IMR-90 (cell line): Measurements from ENCODE around the gene HSD17B3. TPM values are rescaled to one million over a fixed set of nuclear protein-coding genes. Genes with fewer than 3 reads are reported as not detected.
A peak's percentile ranks its signal among the peaks of the same experiment; 100 is the strongest.

Experiments
- ATAC-seq: fragments of 200-7000 bp; cut with Tn5 transposase; 2 replicates; pipeline ENCODE4 v1.9.1; 2020; ENCODE audit warnings: low read depth, mild to moderate bottlenecking, moderate library complexity
- BruUV-seq: library from RNA; stranded (reverse); fragments of 400-500 nt; replicated peaks from 2 replicates; lab custom pipeline; 2021; lab: Mats Ljungman, UMichigan
- CTCF ChIA-PET: fragments of 300-600 bp; formaldehyde crosslinking; extraction: SDS; loops from one replicate; lab custom pipeline; 2021; ENCODE audit warnings: antibody characterized with exemption; lab: Yijun Ruan, JAX
- POLR2A ChIA-PET: fragments of 300-600 bp; sonication (Branson Sonifier 250); formaldehyde crosslinking; loops from one replicate; lab custom pipeline; 2022; ENCODE audit warnings: antibody characterized with exemption; ENCODE audit not compliant: unreplicated experiment; lab: Charles Lee
- DNase-seq: peaks from one replicate; pipeline ENCODE4 v3.0.0; 2013
- H2AFZ ChIP-seq: replicated peaks from 2 replicates; pipeline ENCODE3; 2013; ENCODE audit warnings: low read length, mild to moderate bottlenecking; ENCODE audit not compliant: poor library complexity
- H2AK5ac ChIP-seq: 2 replicates; pipeline ENCODE4 v1.6.1; 2013; ENCODE audit warnings: low read depth, low read length, inconsistent platforms
- H2AK9ac ChIP-seq: replicated peaks from 2 replicates; pipeline ENCODE3; 2013; ENCODE audit warnings: mild to moderate bottlenecking, low read depth, low read length, moderate library complexity; ENCODE audit not compliant: poor library complexity
- H2BK120ac ChIP-seq: 2 replicates; pipeline ENCODE4 v1.6.1; 2013; ENCODE audit warnings: low read depth, low read length, inconsistent platforms
- H2BK15ac ChIP-seq: 3 replicates; pipeline ENCODE4 v1.6.1; 2013; ENCODE audit warnings: low read depth, low read length, inconsistent platforms
- H2BK20ac ChIP-seq: 2 replicates; pipeline ENCODE4 v1.6.1; 2013; ENCODE audit warnings: low read depth, mild to moderate bottlenecking, inconsistent platforms, low read length, moderate library complexity
- H2BK5ac ChIP-seq: 2 replicates; pipeline ENCODE4 v1.6.1; 2013; ENCODE audit warnings: mild to moderate bottlenecking, low read depth, low read length, inconsistent platforms; ENCODE audit not compliant: poor library complexity, severe bottlenecking
- H3K14ac ChIP-seq: replicated peaks from 2 replicates; pipeline ENCODE4 v1.6.1; 2013; ENCODE audit warnings: low read depth, low read length, inconsistent platforms
- H3K18ac ChIP-seq: 2 replicates; pipeline ENCODE4 v1.6.1; 2013; ENCODE audit warnings: low read depth, low read length, control low read depth
- H3K23ac ChIP-seq: 2 replicates; pipeline ENCODE4 v1.6.1; 2013; ENCODE audit warnings: low read depth, low read length, inconsistent platforms
- H3K27ac ChIP-seq: 2 replicates; pipeline ENCODE4 v1.5.1; 2013; ENCODE audit warnings: mild to moderate bottlenecking, control low read depth, low read length; ENCODE audit not compliant: insufficient read depth
- H3K27me3 ChIP-seq: 2 replicates; pipeline ENCODE4 v1.6.1; 2013; ENCODE audit warnings: low read length; ENCODE audit not compliant: control insufficient read depth, insufficient read depth
- H3K36me3 ChIP-seq: 2 replicates; pipeline ENCODE4 v1.6.1; 2013; ENCODE audit warnings: low read length, mixed read lengths; ENCODE audit not compliant: control insufficient read depth, insufficient read depth
- H3K4ac ChIP-seq: 2 replicates; pipeline ENCODE4 v1.6.1; 2013; ENCODE audit warnings: low read depth, low read length, inconsistent platforms
- H3K4me1 ChIP-seq: 2 replicates; pipeline ENCODE4 v1.6.1; 2013; ENCODE audit warnings: low read length, mixed read lengths; ENCODE audit not compliant: control insufficient read depth, insufficient read depth
- H3K4me2 ChIP-seq: 2 replicates; pipeline ENCODE4 v1.6.1; 2013; ENCODE audit warnings: low read depth, mild to moderate bottlenecking, control low read depth, low read length, moderate library complexity
- H3K4me3 ChIP-seq: 2 replicates; pipeline ENCODE4 v1.5.1; 2013; ENCODE audit warnings: low read depth, mild to moderate bottlenecking, control low read depth, low read length, moderate library complexity; ENCODE audit not compliant: insufficient read depth
- H3K56ac ChIP-seq: 2 replicates; pipeline ENCODE4 v1.6.1; 2013; ENCODE audit warnings: low read length, inconsistent platforms; ENCODE audit not compliant: insufficient read depth; ENCODE audit errors: extremely low read depth
- H3K79me1 ChIP-seq, 2 experiments: 2 replicates each; pipeline ENCODE4 v1.6.1; 2013; ENCODE audit warnings: low read length in 2 of 2, inconsistent platforms in 1 of 2, low read depth in 1 of 2
- H3K9ac ChIP-seq: 2 replicates; pipeline ENCODE4 v1.6.1; 2013; ENCODE audit warnings: low read depth, low read length, control low read depth
- H3K9me1 ChIP-seq: 2 replicates; pipeline ENCODE4 v1.6.1; 2013; ENCODE audit warnings: low read length, inconsistent platforms; ENCODE audit not compliant: insufficient read depth
- H3K9me3 ChIP-seq: 2 replicates; pipeline ENCODE4 v1.6.1; 2013; ENCODE audit warnings: low read length; ENCODE audit not compliant: control insufficient read depth, insufficient read depth
- H4K20me1 ChIP-seq: 2 replicates; pipeline ENCODE4 v1.6.1; 2013; ENCODE audit warnings: low read length, inconsistent platforms; ENCODE audit not compliant: insufficient read depth
- H4K5ac ChIP-seq: 2 replicates; pipeline ENCODE4 v1.6.1; 2013; ENCODE audit warnings: mild to moderate bottlenecking, low read depth, low read length, control low read depth
- H4K8ac ChIP-seq, 2 experiments: 2 replicates each; pipeline ENCODE4 v1.6.1; 2013; ENCODE audit warnings: low read depth in 2 of 2, low read length in 2 of 2, control low read depth in 1 of 2, inconsistent platforms in 1 of 2
- H4K91ac ChIP-seq: 2 replicates; pipeline ENCODE4 v1.6.1; 2013; ENCODE audit warnings: low read depth, low read length, inconsistent platforms; ENCODE audit not compliant: insufficient read depth
- BHLHE40 ChIP-seq: fragments of 150-350 bp; IDR thresholded peaks from 2 replicates; pipeline ENCODE4 v1.6.1; 2016; ENCODE audit warnings: mild to moderate bottlenecking, low read depth, low read length
- CEBPB ChIP-seq: IDR thresholded peaks from 2 replicates; pipeline ENCODE4 v1.6.1; 2012; ENCODE audit warnings: low read depth, low read length, improper control_type of control experiment
- CHD1 ChIP-seq: IDR thresholded peaks from 2 replicates; pipeline ENCODE4 v1.6.1; 2012; ENCODE audit warnings: low read depth, low read length, improper control_type of control experiment
- CTCF ChIP-seq: conservative IDR thresholded peaks from 2 replicates; pipeline ENCODE4 v1.5.1; 2012; ENCODE audit warnings: mild to moderate bottlenecking, low read depth, low read length, improper control_type of control experiment
- ELK1 ChIP-seq: fragments of 150-350 bp; IDR thresholded peaks from 2 replicates; pipeline ENCODE4 v1.6.1; 2016; ENCODE audit warnings: low read depth, mild to moderate bottlenecking, low read length, moderate library complexity, borderline replicate concordance
- FOS ChIP-seq: fragments of 150-350 bp; IDR thresholded peaks from 2 replicates; pipeline ENCODE4 v1.6.1; 2016; ENCODE audit warnings: low read depth, low read length
- MAFK ChIP-seq: IDR thresholded peaks from 2 replicates; pipeline ENCODE4 v1.6.1; 2012; ENCODE audit warnings: low read depth, low read length, improper control_type of control experiment
- MAZ ChIP-seq: IDR thresholded peaks from 2 replicates; pipeline ENCODE4 v1.6.1; 2012; ENCODE audit warnings: low read depth, mild to moderate bottlenecking, low read length, improper control_type of control experiment, moderate library complexity, borderline replicate concordance
- MXI1 ChIP-seq: IDR thresholded peaks from 2 replicates; pipeline ENCODE4 v1.6.1; 2012; ENCODE audit warnings: low read depth, mild to moderate bottlenecking, low read length, moderate library complexity, borderline replicate concordance
- NFE2L2 ChIP-seq: fragments of 150-350 bp; IDR thresholded peaks from 2 replicates; pipeline ENCODE4 v1.6.1; 2016; ENCODE audit warnings: low read depth, mild to moderate bottlenecking, low read length
- POLR2A ChIP-seq: IDR thresholded peaks from 2 replicates; pipeline ENCODE4 v1.6.1; 2012; ENCODE audit warnings: mild to moderate bottlenecking, low read depth, low read length
- RAD21 ChIP-seq: IDR thresholded peaks from 2 replicates; pipeline ENCODE4 v1.6.1; 2012; ENCODE audit warnings: low read length, improper control_type of control experiment
- RCOR1 ChIP-seq: IDR thresholded peaks from 2 replicates; pipeline ENCODE4 v1.6.1; 2012; ENCODE audit warnings: mild to moderate bottlenecking, low read length, improper control_type of control experiment; ENCODE audit not compliant: insufficient replicate concordance
- RFX5 ChIP-seq: IDR thresholded peaks from 2 replicates; pipeline ENCODE4 v1.8.0; 2012; ENCODE audit warnings: low read depth, mild to moderate bottlenecking, low read length, moderate library complexity
- SMC3 ChIP-seq: fragments of 150-350 bp; IDR thresholded peaks from 2 replicates; pipeline ENCODE4 v1.6.1; 2016; ENCODE audit warnings: low read depth, mild to moderate bottlenecking, antibody characterized with exemption, low read length, moderate library complexity
- USF2 ChIP-seq: fragments of 150-350 bp; IDR thresholded peaks from 2 replicates; pipeline ENCODE4 v1.6.1; 2017; ENCODE audit warnings: mild to moderate bottlenecking, antibody characterized with exemption, low read length, low read depth
- WGBS, 2 experiments: methylation state at CpG; one replicate each; pipeline versions ENCODE4 v1.1.5 to v1.1.7; 2013; ENCODE audit warnings: missing lambda C conversion rate in 2 of 2; ENCODE audit not compliant: insufficient read length in 1 of 2; ENCODE audit errors: extremely low coverage in 2 of 2; 5-methylcytosine and 5-hydroxymethylcytosine counted together
- dilution Hi-C: fragments of 300-500 bp; cut with HindIII; formaldehyde crosslinking; loops from one replicate; pipeline ENCODE4 v1.14.3; 2018; ENCODE audit warnings: low sequenced_read_pairs; ENCODE audit not compliant: unreplicated experiment
- in situ Hi-C: fragments of 300-500 bp; cut with MboI; formaldehyde crosslinking; loops from 3 replicates; pipeline ENCODE4 v1.14.3; 2019; ENCODE audit warnings: low sequenced_read_pairs, inconsistent platforms, mixed read lengths
- intact Hi-C: fragments of 100-400 bp; cut with micrococcal nuclease; formaldehyde crosslinking; loops from 2 replicates; pipeline ENCODE4 v1.10.0; 2022
- polyA plus RNA-seq, 3 experiments: library from polyadenylated mRNA; depleted of rRNA; stranded (reverse); fragments of >200 nt; gene quantifications; 2 replicates each; pipeline ENCODE4 v1.2.3, GENCODE V29; 2012; ENCODE audit warnings: low replicate concordance in 1 of 3
- total RNA-seq: library from RNA; depleted of rRNA; stranded (reverse); fragments of >200 nt; gene quantifications from 2 replicates; pipeline ENCODE4 v1.2.3, GENCODE V29; 2012

The HSD17B3 gene
- total and polyA plus RNA-seq, 2 of the 4 experiments (the other 2 are of a cell fraction) = 0.18 TPM; not detected in 1

GRCh38 chr9:96345551-96345950 lies 43.6 kb upstream of the HSD17B3 start:
- H2BK15ac ChIP-seq = peak overlapping the region; percentile 6; the same call in 1 of the 3 replicates
- dilution Hi-C loops (no loop called here), in situ Hi-C loops (no loop called here), intact Hi-C loops (no loop called here)
- no peak for ATAC-seq
- no peaks in the 10 kb centered on the region for H4K20me1 ChIP-seq
- ChIA-PET POLR2A (no interaction called here), CTCF (no interaction called here)
- H4K5ac ChIP-seq = no peak overlapping the region
- no peak overlapping the region for H4K8ac ChIP-seq
- peaks cover 4% of the 10 kb centered on the region for H3K9me3 ChIP-seq
- no peak overlapping the region for H3K56ac ChIP-seq
- H3K4me2 ChIP-seq = no peak overlapping the region
- peaks cover 9% of the 10 kb centered on the region for H3K9me1 ChIP-seq
- no peak overlapping the region for H3K4me3 ChIP-seq
- H2AFZ ChIP-seq = no peak overlapping the region
- H3K23ac ChIP-seq = no peak overlapping the region
- H3K14ac ChIP-seq = no peak overlapping the region
- no peaks in the 10 kb centered on the region for H3K27me3 ChIP-seq
- H2BK5ac ChIP-seq = no peak overlapping the region
- 90% methylated on average over 2 of the region's 9 CpGs; no CpG with 5 or more reads in 1 of the 2 experiments for WGBS, 2 experiments
- no peak overlapping the region for H3K9ac ChIP-seq
- H3K79me1 ChIP-seq = peaks cover 3 to 7% of the 10 kb centered on the region in 2 experiments; a peak in 1 of 4 replicates
- peak overlapping the region; percentile 31 for H2AK9ac ChIP-seq
- no peak overlapping the region for H3K27ac ChIP-seq
- BruUV-seq = no TSS peak
- H3K36me3 ChIP-seq = peaks cover 7% of the 10 kb centered on the region
- TF ChIP-seq RFX5 = no peak
- no peak for TF ChIP-seq BHLHE40
- no peak for TF ChIP-seq CHD1
- TF ChIP-seq USF2 = no peak
- no peak for TF ChIP-seq CEBPB
- TF ChIP-seq NFE2L2 = no peak
- no peak for TF ChIP-seq RCOR1
- no peak for TF ChIP-seq SMC3
- no peak for TF ChIP-seq MAZ
- TF ChIP-seq MXI1 = no peak
- TF ChIP-seq RAD21 = no peak
- TF ChIP-seq FOS = no peak
- no peak for TF ChIP-seq ELK1
- TF ChIP-seq MAFK = no peak
- no peak for TF ChIP-seq CTCF
- no peak for TF ChIP-seq POLR2A
- peak overlapping the region; percentile 5; the same call in 1 of the 2 replicates for H2AK5ac ChIP-seq
- H3K18ac ChIP-seq = no peak overlapping the region
- peaks cover 8% of the 10 kb centered on the region for H3K4me1 ChIP-seq
- H2BK20ac ChIP-seq = peak overlapping the region; percentile 34; the same call in 1 of the 2 replicates
- peak overlapping the region; percentile 3; the same call in 1 of the 2 replicates for H2BK120ac ChIP-seq
- H4K91ac ChIP-seq = 0 out of 2 replicates have a peak overlapping the region, but pooled peaks have one; percentile 12
- H3K4ac ChIP-seq = peak overlapping the region; percentile 53; the same call in 1 of the 2 replicates
- DNase-seq = no peak
